IPS-15b (cell line): Measurements from ENCODE around the gene ARGLU1.

Experiments used
- H3K27me3 ChIP-seq: one replicate; pipeline ENCODE4 v1.6.1; 2013; ENCODE audit warnings: low read length; ENCODE audit not compliant: control insufficient read depth, insufficient read depth
- H3K36me3 ChIP-seq: one replicate; pipeline ENCODE4 v1.6.1; 2013; ENCODE audit warnings: low read length; ENCODE audit not compliant: control insufficient read depth, insufficient read depth
- H3K4me1 ChIP-seq: one replicate; pipeline ENCODE4 v1.6.1; 2013; ENCODE audit warnings: mild to moderate bottlenecking, low read length; ENCODE audit not compliant: control insufficient read depth, insufficient read depth
- H3K4me3 ChIP-seq: one replicate; pipeline ENCODE4 v1.5.1; 2013; ENCODE audit warnings: low read depth, low read length
- H3K9ac ChIP-seq: one replicate; pipeline ENCODE4 v1.6.1; 2013; ENCODE audit warnings: low read depth, mild to moderate bottlenecking, low read length
- H3K9me3 ChIP-seq: one replicate; pipeline ENCODE4 v1.6.1; 2013; ENCODE audit warnings: mild to moderate bottlenecking, low read length; ENCODE audit not compliant: control insufficient read depth, insufficient read depth

Gene ARGLU1

GRCh38 chr13:106492588-106493475 is 75.1 kb downstream of the ARGLU1 start:
- no peak overlapping the region for H3K9ac ChIP-seq

GRCh38 chr13:106491928-106492587 is 75.9 kb downstream of the ARGLU1 start:
- Histone ChIP-seq H3K4me3 (no peak overlapping the region), H3K27me3 (no peaks in the 10 kb centered on the region), H3K9ac (no peak overlapping the region), H3K9me3 (no peaks in the 10 kb centered on the region), H3K4me1 (peaks cover 6% of the 10 kb centered on the region), H3K36me3 (peaks cover 4% of the 10 kb centered on the region)

More at GRCh38 chr13:106492588-106493475, 75.1 kb downstream of the ARGLU1 start:
- no peaks in the 10 kb centered on the region for H3K9me3 ChIP-seq
- H3K4me1 ChIP-seq = peaks cover 8% of the 10 kb centered on the region
- H3K4me3 ChIP-seq = no peak overlapping the region
- H3K36me3 ChIP-seq = peaks cover 4% of the 10 kb centered on the region
- no peaks in the 10 kb centered on the region for H3K27me3 ChIP-seq
